OCI-LY1 (cell line): Measurements from ENCODE around the gene LNPK.
"Not testable (repeated sequence)": the region's sequence is repeated elsewhere in the genome, so short reads cannot be mapped to it uniquely, and the experiment has no call there.

ENCODE experiments used
- H2AFZ ChIP-seq: fragments of 200-600 bp; sonication (generic), shearing (Covaris generic); 2 replicates; pipeline ENCODE4 v1.6.0; 2014; ENCODE audit warnings: antibody characterized with exemption, mild to moderate bottlenecking, low read length
- H3F3A ChIP-seq: fragments of 200-600 bp; sonication (generic), shearing (Covaris generic); 2 replicates; pipeline ENCODE4 v1.6.0; 2014; ENCODE audit warnings: mild to moderate bottlenecking, antibody characterized with exemption, low read length, moderate library complexity; ENCODE audit not compliant: insufficient read depth
- H3K27ac ChIP-seq: fragments of 200-600 bp; sonication (generic); 2 replicates; pipeline ENCODE4 v1.5.1; 2014; ENCODE audit warnings: low read length, mixed run types, mild to moderate bottlenecking, low read depth; ENCODE audit not compliant: poor library complexity, severe bottlenecking
- H3K27me3 ChIP-seq: fragments of 200-600 bp; sonication (generic); 2 replicates; pipeline ENCODE4 v1.6.0; 2014; ENCODE audit warnings: antibody characterized with exemption, mild to moderate bottlenecking, low read length, moderate library complexity; ENCODE audit not compliant: insufficient read depth
- H3K36me3 ChIP-seq: fragments of 200-600 bp; sonication (generic); 2 replicates; pipeline ENCODE4 v1.6.1; 2014; ENCODE audit warnings: mild to moderate bottlenecking, antibody characterized with exemption, low read length, moderate library complexity, mixed read lengths; ENCODE audit not compliant: insufficient read depth
- H3K4me1 ChIP-seq: fragments of 200-600 bp; sonication (generic); 2 replicates; pipeline ENCODE4 v1.5.1; 2014; ENCODE audit warnings: mild to moderate bottlenecking, low read length, moderate library complexity; ENCODE audit not compliant: insufficient read depth, severe bottlenecking
- H3K4me2 ChIP-seq: fragments of 200-600 bp; sonication (generic), shearing (Covaris generic); 2 replicates; pipeline ENCODE4 v1.6.1; 2014; ENCODE audit warnings: low read length
- H3K4me3 ChIP-seq: fragments of 200-600 bp; sonication (generic); 2 replicates; pipeline ENCODE4 v1.5.1; 2014; ENCODE audit warnings: low read length, low read depth, mild to moderate bottlenecking, mixed read lengths; ENCODE audit not compliant: poor library complexity, severe bottlenecking
- H3K79me2 ChIP-seq: fragments of 200-600 bp; shearing (Covaris generic); 2 replicates; pipeline ENCODE4 v1.6.1; 2016; ENCODE audit warnings: mixed run types, low read length, mixed read lengths; ENCODE audit not compliant: insufficient read depth
- H3K9ac ChIP-seq: fragments of 200-600 bp; sonication (generic), shearing (Covaris generic); 2 replicates; pipeline ENCODE4 v1.6.1; 2014; ENCODE audit warnings: mild to moderate bottlenecking, low read length, mixed read lengths
- H3K9me2 ChIP-seq: fragments of 200-600 bp; sonication (generic), shearing (Covaris generic); 2 replicates; pipeline ENCODE4 v1.6.1; 2014; ENCODE audit warnings: low read depth, mild to moderate bottlenecking, low read length, mixed read lengths
- H3K9me3 ChIP-seq: fragments of 200-600 bp; shearing (Covaris generic); 2 replicates; pipeline ENCODE4 v1.6.1; 2014; ENCODE audit warnings: low read length, mixed read lengths
- H4K20me1 ChIP-seq: fragments of 200-600 bp; sonication (generic), shearing (Covaris generic); 2 replicates; pipeline ENCODE4 v1.6.0; 2016; ENCODE audit warnings: mild to moderate bottlenecking, low read length; ENCODE audit not compliant: insufficient read depth
- CTCF ChIP-seq: fragments of 200-600 bp; sonication (generic), shearing (Covaris generic); IDR thresholded peaks from 2 replicates; pipeline ENCODE4 v1.5.1; 2017; ENCODE audit warnings: mild to moderate bottlenecking, antibody characterized with exemption, low read length, moderate library complexity, mixed read lengths
- EZH2 ChIP-seq: fragments of 200-600 bp; sonication (generic), shearing (Covaris generic); IDR thresholded peaks from 2 replicates; pipeline ENCODE4 v1.8.0; 2017; ENCODE audit warnings: borderline replicate concordance, mixed run types, mild to moderate bottlenecking, antibody characterized with exemption, low read length, moderate library complexity, mixed read lengths

Gene LNPK

GRCh38 chr2:175966839-175967238, 35.2 kb downstream of the LNPK start:
- TF ChIP-seq CTCF (no peak), EZH2 (no peak)
- no peak overlapping the region for H3K4me3 ChIP-seq
- no peak overlapping the region for H3K27ac ChIP-seq
- no peaks in the 10 kb centered on the region for H3K79me2 ChIP-seq
- no peak overlapping the region for H2AFZ ChIP-seq
- no peaks in the 10 kb centered on the region for H3K9me3 ChIP-seq
- no peaks in the 10 kb centered on the region for H3K27me3 ChIP-seq
- peaks cover 10% of the 10 kb centered on the region for H3K36me3 ChIP-seq
- no peaks in the 10 kb centered on the region for H3F3A ChIP-seq
- no peak overlapping the region for H3K4me2 ChIP-seq
- no peaks in the 10 kb centered on the region for H3K4me1 ChIP-seq
- no peaks in the 10 kb centered on the region for H3K9me2 ChIP-seq
- no peak overlapping the region for H3K9ac ChIP-seq
- H4K20me1 ChIP-seq, result no peaks in the 10 kb centered on the region

- Histone ChIP-seq H3K4me3 (no peak overlapping the region), H3K9me3 (no peaks in the 10 kb centered on the region), H2AFZ (no peak overlapping the region), H3K4me1 (no peaks in the 10 kb centered on the region), H4K20me1 (no peaks in the 10 kb centered on the region), H3F3A (no peaks in the 10 kb centered on the region), H3K27ac (no peak overlapping the region), H3K27me3 (no peaks in the 10 kb centered on the region), H3K36me3 (peaks cover 10% of the 10 kb centered on the region), H3K4me2 (no peak overlapping the region), H3K9me2 (no peaks in the 10 kb centered on the region), H3K9ac (no peak overlapping the region), H3K79me2 (no peaks in the 10 kb centered on the region)
- TF ChIP-seq EZH2 (no peak), CTCF (no peak)
These were observed 36.3 kb downstream of the LNPK start for GRCh38 chr2:175965773-175966172.

GRCh38 chr2:175964195-175964594, 37.9 kb downstream of the LNPK start:
- H2AFZ ChIP-seq, result no peak overlapping the region
- no peak for TF ChIP-seq EZH2
- peak; percentile 45; the same call in 1 of the 2 replicates for TF ChIP-seq CTCF
- H3K36me3 ChIP-seq, result peaks cover 6% of the 10 kb centered on the region
- no peaks in the 10 kb centered on the region for H3K9me3 ChIP-seq
- no peak overlapping the region for H3K27ac ChIP-seq
- H3K4me1 ChIP-seq, result no peaks in the 10 kb centered on the region
- no peak overlapping the region for H3K9ac ChIP-seq
- no peaks in the 10 kb centered on the region for H3K79me2 ChIP-seq
- no peaks in the 10 kb centered on the region for H3F3A ChIP-seq
- no peak overlapping the region for H3K4me2 ChIP-seq
- no peaks in the 10 kb centered on the region for H3K9me2 ChIP-seq
- no peaks in the 10 kb centered on the region for H3K27me3 ChIP-seq
- H3K4me3 ChIP-seq, result no peak overlapping the region
- H4K20me1 ChIP-seq, result no peaks in the 10 kb centered on the region

- H3K9me2 ChIP-seq, H2AFZ ChIP-seq, H4K20me1 ChIP-seq, H3K4me1 ChIP-seq, H3K4me3 ChIP-seq, H3K4me2 ChIP-seq, H3K27ac ChIP-seq, H3K79me2 ChIP-seq, H3K9ac ChIP-seq, H3K27me3 ChIP-seq, H3F3A ChIP-seq, H3K36me3 ChIP-seq, H3K9me3 ChIP-seq: not testable (repeated sequence)
These were observed 38.9 kb downstream of the LNPK start for GRCh38 chr2:175963171-175963570.
